Epithelial cell of proximal tubule (primary cell): ENCODE results near the gene FRMD1. TPM values are rescaled to one million over a fixed set of nuclear protein-coding genes. Genes with fewer than 3 reads are reported as not detected.

ENCODE experiments used
- DNase-seq: peaks from one replicate; pipeline ENCODE4 v3.0.0-alpha.2; 2011; ENCODE audit warnings: low read depth
- H3K4me3 ChIP-seq: 2 replicates; pipeline ENCODE4 v1.5.1; 2011; ENCODE audit warnings: low read depth, mild to moderate bottlenecking, low read length
- total RNA-seq: library from RNA; depleted of rRNA; stranded (reverse); fragments of >200 nt; gene quantifications from 2 replicates; pipeline ENCODE4 v1.2.3, GENCODE V29; 2015
- TF ChIP-seq, protein P1 (sequence below): conservative IDR thresholded peaks from 2 replicates; pipeline ENCODE4 v1.5.1; 2012; ENCODE audit warnings: low read depth, mild to moderate bottlenecking, low read length

The FRMD1 gene
- total RNA-seq, 1 donor from 2014 or later = not detected

DNA sequence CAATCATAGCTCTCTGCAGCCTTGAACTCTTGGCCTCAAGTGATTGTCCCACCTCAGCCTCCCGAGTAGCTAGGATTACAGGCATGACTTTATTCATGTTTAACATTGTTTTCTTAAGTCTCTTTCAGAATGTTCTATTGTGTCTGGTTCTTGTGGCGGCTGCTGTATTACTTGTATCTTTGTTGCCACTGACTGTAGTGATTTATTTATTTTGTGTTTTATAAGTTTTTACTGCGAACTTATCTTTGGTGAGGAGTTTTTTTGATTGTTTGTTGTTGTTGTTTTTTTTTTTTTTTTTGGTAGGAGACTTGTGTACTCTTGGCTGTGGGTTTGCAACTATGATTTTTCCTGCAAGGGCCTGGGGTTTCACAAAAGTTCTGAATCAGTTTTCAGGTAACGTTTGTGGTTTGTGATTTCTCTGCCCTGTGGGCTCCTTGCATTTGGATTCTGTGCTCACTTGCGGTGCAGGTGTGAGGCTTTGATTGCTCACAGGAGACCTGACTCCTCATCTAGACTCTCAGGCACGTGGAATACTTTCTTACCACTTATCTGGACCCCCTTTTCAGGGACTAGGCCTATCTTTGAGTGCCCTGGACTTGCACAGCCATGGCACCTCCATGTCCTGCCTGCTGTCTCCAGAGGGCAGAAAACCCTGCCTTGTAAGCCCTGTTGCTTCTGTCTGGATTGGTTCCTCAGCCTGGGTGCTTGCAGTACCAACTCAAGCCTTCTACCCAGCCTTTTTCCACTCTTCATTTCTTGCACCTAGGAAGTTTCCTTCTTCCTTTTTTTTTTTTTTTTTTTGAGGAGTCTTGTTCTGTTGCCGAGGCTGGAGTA lies 56.3 kb downstream of the FRMD1 start:
- H3K4me3 ChIP-seq = no peak overlapping the region
- TF ChIP-seq, protein P1, sequence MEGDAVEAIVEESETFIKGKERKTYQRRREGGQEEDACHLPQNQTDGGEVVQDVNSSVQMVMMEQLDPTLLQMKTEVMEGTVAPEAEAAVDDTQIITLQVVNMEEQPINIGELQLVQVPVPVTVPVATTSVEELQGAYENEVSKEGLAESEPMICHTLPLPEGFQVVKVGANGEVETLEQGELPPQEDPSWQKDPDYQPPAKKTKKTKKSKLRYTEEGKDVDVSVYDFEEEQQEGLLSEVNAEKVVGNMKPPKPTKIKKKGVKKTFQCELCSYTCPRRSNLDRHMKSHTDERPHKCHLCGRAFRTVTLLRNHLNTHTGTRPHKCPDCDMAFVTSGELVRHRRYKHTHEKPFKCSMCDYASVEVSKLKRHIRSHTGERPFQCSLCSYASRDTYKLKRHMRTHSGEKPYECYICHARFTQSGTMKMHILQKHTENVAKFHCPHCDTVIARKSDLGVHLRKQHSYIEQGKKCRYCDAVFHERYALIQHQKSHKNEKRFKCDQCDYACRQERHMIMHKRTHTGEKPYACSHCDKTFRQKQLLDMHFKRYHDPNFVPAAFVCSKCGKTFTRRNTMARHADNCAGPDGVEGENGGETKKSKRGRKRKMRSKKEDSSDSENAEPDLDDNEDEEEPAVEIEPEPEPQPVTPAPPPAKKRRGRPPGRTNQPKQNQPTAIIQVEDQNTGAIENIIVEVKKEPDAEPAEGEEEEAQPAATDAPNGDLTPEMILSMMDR = no peak
- DNase-seq = no peak

DNA sequence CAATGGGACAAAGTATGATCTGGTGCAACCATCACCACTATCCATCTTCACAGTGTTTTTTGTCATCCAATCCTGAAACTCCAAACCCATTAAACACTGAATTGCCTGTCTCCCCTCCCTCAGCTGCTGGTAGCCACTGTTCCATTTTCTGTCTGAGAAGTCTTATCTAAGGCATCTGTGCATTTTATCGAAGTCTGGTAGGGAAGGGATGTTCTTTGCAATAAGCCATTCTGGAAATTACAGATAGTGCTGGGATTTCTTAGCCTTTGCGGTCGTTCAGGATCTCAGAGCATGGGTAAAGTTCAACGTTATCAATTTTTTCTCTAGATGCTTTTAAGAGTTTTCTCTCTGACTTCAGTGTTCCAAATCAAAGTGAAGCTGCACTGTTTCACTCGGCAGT lies 57.4 kb downstream of the FRMD1 start:
- no peak for DNase-seq
- H3K4me3 ChIP-seq = no peak overlapping the region
- TF ChIP-seq, protein P1 = no peak

DNA sequence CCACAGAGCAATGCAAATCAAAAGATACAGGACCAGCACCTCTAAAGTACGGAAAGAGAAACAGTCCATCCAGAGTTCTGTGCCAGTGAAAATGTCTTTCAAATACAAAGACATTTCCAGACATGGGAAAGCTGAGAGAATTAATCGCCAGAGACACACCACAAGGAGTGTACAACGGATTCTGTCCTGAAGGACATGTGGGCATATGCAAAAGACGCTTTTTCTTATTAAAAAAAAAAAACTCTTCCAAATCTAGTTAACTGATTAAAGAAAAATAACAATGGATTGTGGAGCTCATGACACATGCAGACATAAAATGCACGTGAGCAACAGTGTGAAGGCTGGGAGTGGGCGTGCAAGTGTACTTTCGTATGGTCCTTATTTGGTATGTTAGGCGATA lies 58.8 kb downstream of the FRMD1 start:
- H3K4me3 ChIP-seq = no peak overlapping the region
- TF ChIP-seq, protein P1 = no peak
- DNase-seq = no peak

DNA sequence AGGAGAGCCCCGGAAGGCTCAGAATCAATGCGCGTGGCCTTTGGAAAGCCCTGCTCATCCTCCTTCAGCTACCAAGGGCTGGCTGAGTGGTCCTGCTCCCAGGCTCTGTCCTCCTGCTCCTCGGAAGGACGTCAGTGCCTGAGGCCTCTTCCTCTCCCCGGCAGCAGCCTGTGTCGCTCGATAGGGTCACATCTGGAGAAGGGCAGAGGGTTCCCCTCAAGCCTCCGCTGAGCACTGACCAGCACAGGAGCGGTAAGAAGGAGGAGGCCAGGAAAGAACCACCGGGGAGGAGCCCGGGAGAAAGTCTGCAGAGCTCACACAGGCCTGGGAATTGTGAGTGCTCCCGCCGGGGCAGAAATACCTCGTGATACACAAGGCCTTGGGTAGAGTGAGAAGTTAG lies 60.3 kb downstream of the FRMD1 start:
- H3K4me3 ChIP-seq = no peak overlapping the region
- DNase-seq = no peak
- TF ChIP-seq, protein P1 = no peak

DNA sequence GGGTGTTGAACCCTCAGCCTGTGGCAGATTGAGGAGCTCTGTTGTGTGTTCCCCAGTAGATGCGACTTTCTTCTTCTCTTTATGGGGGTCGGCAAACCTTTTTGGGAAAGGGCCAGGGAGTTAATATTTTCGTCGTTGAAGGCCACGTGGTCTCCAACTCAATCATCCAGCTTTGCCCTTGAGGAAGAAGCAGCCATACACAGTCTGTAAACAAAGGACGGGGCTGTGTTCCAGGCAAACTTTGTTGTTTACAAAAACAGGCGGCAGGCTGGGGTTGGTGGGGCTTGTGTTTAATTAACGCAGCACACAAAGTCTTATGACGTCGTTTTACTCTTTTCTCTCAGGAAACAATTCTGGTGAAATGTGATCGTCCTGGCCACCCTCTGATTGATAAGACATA lies 61.4 kb downstream of the FRMD1 start:
- TF ChIP-seq, protein P1 = no peak
- DNase-seq = no peak
- H3K4me3 ChIP-seq = no peak overlapping the region

DNA sequence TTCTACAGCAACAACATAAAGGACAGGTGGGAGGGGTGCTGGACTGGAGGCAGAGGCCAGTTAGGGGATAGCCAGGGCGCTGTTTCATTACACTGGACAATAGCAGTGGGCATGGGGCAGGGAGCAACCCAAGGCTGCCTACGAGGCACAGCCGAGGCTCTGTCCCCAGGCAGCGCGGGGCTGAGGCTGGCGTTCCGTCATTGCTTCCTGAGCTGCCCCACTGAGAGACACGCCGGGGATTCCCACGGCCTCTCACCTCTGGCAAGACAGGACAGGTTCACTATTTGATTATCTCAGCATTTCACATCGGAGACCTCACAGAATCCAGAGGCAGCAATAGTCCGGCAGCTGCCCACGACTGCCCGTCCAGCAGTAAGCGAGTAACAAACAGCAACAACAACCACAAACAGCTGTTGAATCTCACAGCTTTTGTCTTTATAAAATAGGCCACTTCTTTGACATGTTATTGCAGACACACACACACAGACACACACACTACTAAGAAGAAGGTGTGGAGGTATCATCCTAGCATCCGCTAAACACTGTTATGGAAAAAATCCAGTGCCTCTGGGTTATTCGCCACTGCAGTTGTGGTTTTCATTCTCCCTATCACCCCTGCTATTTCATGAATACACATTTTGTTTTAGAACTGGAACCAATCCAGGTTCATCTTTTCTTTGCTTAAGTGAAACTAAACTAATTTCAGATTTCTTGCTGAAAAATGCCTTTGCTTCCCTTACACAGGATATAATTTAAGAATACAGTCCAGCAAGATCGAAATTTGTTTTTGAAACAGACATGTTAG lies 62.1 kb downstream of the FRMD1 start:
- no peak overlapping the region for H3K4me3 ChIP-seq
- no peak for DNase-seq
- TF ChIP-seq, protein P1 = no peak
